ENCODE results near the gene JCHAIN. TPM values are rescaled to one million over a fixed set of nuclear protein-coding genes. Genes with fewer than 3 reads are reported as not detected.

JCHAIN gene
- total RNA-seq, 1 donor: 2.2 TPM

DNA sequence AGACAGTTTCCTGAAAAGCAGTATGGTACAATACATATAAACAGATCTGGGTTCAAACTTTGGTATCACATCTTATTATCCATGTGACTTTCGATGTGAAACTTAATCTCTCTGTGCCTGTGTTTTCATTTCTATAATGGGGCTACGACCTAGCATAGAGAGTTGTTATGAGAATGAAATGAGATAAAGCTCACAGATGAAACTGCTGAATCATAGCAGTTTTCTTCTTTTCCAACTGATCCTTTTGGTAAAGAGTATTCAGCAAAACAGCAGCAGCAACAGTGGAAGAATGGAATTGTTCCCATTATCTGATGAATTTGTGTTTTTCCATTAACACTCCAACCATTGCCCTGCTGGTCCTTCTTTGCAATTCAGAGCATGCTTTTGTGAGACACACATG lies 58.0 kb downstream of the JCHAIN start:
- H3K27ac ChIP-seq (ENCODE audit: low read depth, low read length): no peak overlapping the region
- no peaks in the 10 kb centered on the region for H4K20me1 ChIP-seq (ENCODE audit: insufficient read depth, low read length)
- H3K27me3 ChIP-seq (ENCODE audit: insufficient read depth, low read length): peaks cover 11% of the 10 kb centered on the region
- DNase-seq (ENCODE audit: insufficient read length, low spot score, missing footprints): no peak
- no peaks in the 10 kb centered on the region for H3K9me3 ChIP-seq (ENCODE audit: low read depth, low read length)
- H3K36me3 ChIP-seq (ENCODE audit: insufficient read depth, low read length): no peaks in the 10 kb centered on the region
- no peak overlapping the region for H2AFZ ChIP-seq (ENCODE audit: low read length)
- H3K79me2 ChIP-seq (ENCODE audit: insufficient read depth, low read length): no peaks in the 10 kb centered on the region
- H3K4me1 ChIP-seq (ENCODE audit: insufficient read depth, low read length): peaks cover 4% of the 10 kb centered on the region
- H3K4me2 ChIP-seq (ENCODE audit: insufficient read depth, low read length): no peak overlapping the region
- TF ChIP-seq CTCF (IDR thresholded peaks at IDR 0.05; ENCODE audit: extremely low read depth, low read depth, low read length): no peak
- H3K4me3 ChIP-seq (ENCODE audit: insufficient read depth, low read length): no peak overlapping the region

- Histone ChIP-seq H3K27me3 (ENCODE audit: insufficient read depth, low read length) (peaks cover 11% of the 10 kb centered on the region), H3K4me2 (ENCODE audit: insufficient read depth, low read length) (no peak overlapping the region), H4K20me1 (ENCODE audit: insufficient read depth, low read length) (no peaks in the 10 kb centered on the region), H3K9me3 (ENCODE audit: low read depth, low read length) (no peaks in the 10 kb centered on the region), H3K4me3 (ENCODE audit: insufficient read depth, low read length) (no peak overlapping the region), H2AFZ (ENCODE audit: low read length) (no peak overlapping the region), H3K79me2 (ENCODE audit: insufficient read depth, low read length) (no peaks in the 10 kb centered on the region), H3K4me1 (ENCODE audit: insufficient read depth, low read length) (peaks cover 4% of the 10 kb centered on the region), H3K36me3 (ENCODE audit: insufficient read depth, low read length) (no peaks in the 10 kb centered on the region), H3K27ac (ENCODE audit: low read depth, low read length) (no peak overlapping the region)
- no peak for TF ChIP-seq CTCF (IDR thresholded peaks at IDR 0.05; ENCODE audit: extremely low read depth, low read depth, low read length)
- no peak for DNase-seq (ENCODE audit: insufficient read length, low spot score, missing footprints)
Observed at GRCh38 chr4:70607334-70607853, 58.9 kb downstream of the JCHAIN start.

GRCh38 chr4:70606459-70606858 lies 59.8 kb downstream of the JCHAIN start:
- no peaks in the 10 kb centered on the region for H3K9me3 ChIP-seq (ENCODE audit: low read depth, low read length)
- peaks cover 11% of the 10 kb centered on the region for H3K27me3 ChIP-seq (ENCODE audit: insufficient read depth, low read length)
- TF ChIP-seq CTCF (IDR thresholded peaks at IDR 0.05; ENCODE audit: extremely low read depth, low read depth, low read length): no peak
- DNase-seq (ENCODE audit: insufficient read length, low spot score, missing footprints): no peak
- no peak overlapping the region for H3K4me2 ChIP-seq (ENCODE audit: insufficient read depth, low read length)
- H3K27ac ChIP-seq (ENCODE audit: low read depth, low read length): no peak overlapping the region
- no peak overlapping the region for H2AFZ ChIP-seq (ENCODE audit: low read length)
- H4K20me1 ChIP-seq (ENCODE audit: insufficient read depth, low read length): no peaks in the 10 kb centered on the region
- H3K4me3 ChIP-seq (ENCODE audit: insufficient read depth, low read length): no peak overlapping the region
- H3K36me3 ChIP-seq (ENCODE audit: insufficient read depth, low read length): no peaks in the 10 kb centered on the region
- peaks cover 4% of the 10 kb centered on the region for H3K4me1 ChIP-seq (ENCODE audit: insufficient read depth, low read length)
- H3K79me2 ChIP-seq (ENCODE audit: insufficient read depth, low read length): no peaks in the 10 kb centered on the region

Small RNAs within 50 kb of the gene (small RNA-seq; reads per million reads assigned to genes)
- not detected for gene RNU6-520P
- not detected for gene RNU6-784P

Other genes starting within 250 kb of the JCHAIN start
- not detected in 2 replicates for gene MUC7, start 194.3 kb downstream of the JCHAIN start, total RNA-seq
- not detected in 2 replicates for gene AMTN, start 147.9 kb downstream of the JCHAIN start, total RNA-seq
- gene AMBN, start 74.3 kb downstream of the JCHAIN start, total RNA-seq: not detected in 2 replicates
- not detected in 2 replicates for gene ENAM, start 37.8 kb downstream of the JCHAIN start, total RNA-seq
- gene UTP3, start 22.0 kb upstream of the JCHAIN start, total RNA-seq: 14.5 and 15.0 TPM in 2 replicates
- gene RUFY3, start 55.5 kb upstream of the JCHAIN start, total RNA-seq: 82.5 and 90.2 TPM in 2 replicates
- 78.1 and 79.3 TPM in 2 replicates for gene GRSF1, start 173.4 kb upstream of the JCHAIN start, total RNA-seq
- 14.1 and 15.9 TPM in 2 replicates for gene MOB1B, start 235.9 kb upstream of the JCHAIN start, total RNA-seq